Stimulated activated effector memory CD8-positive, alpha-beta T cell treated with anti-CD3 and anti-CD28 coated beads, Interleukin-12 subunit alpha, Interleukin-12 subunit beta, amount 100 ng/mL, for 72 hours (primary cell): Measurements from ENCODE around the gene ZNHIT2.

Experiments used
- ATAC-seq: fragments of 150-1000 bp; cut with Tn5 transposase; 2 replicates; pipeline ENCODE4 v1.10.0; 2021
- DNase-seq, 2 donors: peaks; one replicate each; pipeline ENCODE4 v3.0.0; 2021 to 2022; ENCODE audit warnings: low spot score in 2 of 2
- H3K27ac Mint-ChIP-seq: one replicate; pipeline ENCODE4 v1.8.0; 2022; ENCODE audit warnings: mild to moderate bottlenecking, mixed read lengths
- H3K36me3 Mint-ChIP-seq: one replicate; pipeline ENCODE4 v1.8.0; 2022; ENCODE audit warnings: mild to moderate bottlenecking, mixed read lengths
- H3K4me1 Mint-ChIP-seq: one replicate; pipeline ENCODE4 v1.8.0; 2022; ENCODE audit warnings: mixed read lengths
- H3K4me3 Mint-ChIP-seq: one replicate; pipeline ENCODE4 v1.8.0; 2022; ENCODE audit warnings: mild to moderate bottlenecking, mixed read lengths
- H3K9me3 Mint-ChIP-seq: one replicate; pipeline ENCODE4 v1.8.0; 2022; ENCODE audit warnings: mixed read lengths

ZNHIT2 gene

GRCh38 chr11:65147352-65148075, 30.0 kb upstream of the ZNHIT2 start:
- Mint-ChIP-seq H3K27ac (no peak overlapping the region), H3K4me3 (no peak overlapping the region), H3K4me1 (peaks cover 15% of the 10 kb centered on the region), H3K36me3 (peaks cover 5% of the 10 kb centered on the region), H3K9me3 (no peaks in the 10 kb centered on the region)
- DNase-seq (no peak), ATAC-seq (no peak)

GRCh38 chr11:65141896-65142494, 24.5 kb upstream of the ZNHIT2 start:
- no peak overlapping the region for H3K27ac Mint-ChIP-seq
- H3K36me3 Mint-ChIP-seq, result no peaks in the 10 kb centered on the region
- no peak for DNase-seq
- H3K4me3 Mint-ChIP-seq, result no peak overlapping the region
- no peak for ATAC-seq
- no peaks in the 10 kb centered on the region for H3K9me3 Mint-ChIP-seq
- no peaks in the 10 kb centered on the region for H3K4me1 Mint-ChIP-seq

- peaks cover 46% of the 10 kb centered on the region for H3K4me1 Mint-ChIP-seq
- H3K9me3 Mint-ChIP-seq, result no peaks in the 10 kb centered on the region
- peak overlapping the region; percentile 98 for H3K4me3 Mint-ChIP-seq
- DNase-seq (no peak), ATAC-seq (no peak)
- peak overlapping the region; percentile 100 for H3K27ac Mint-ChIP-seq
- H3K36me3 Mint-ChIP-seq, result peaks cover 47% of the 10 kb centered on the region
Observed at GRCh38 chr11:65136515-65137096, 19.1 kb upstream of the ZNHIT2 start.

- Mint-ChIP-seq H3K4me3 (peak overlapping the region; percentile 98), H3K4me1 (peaks cover 53% of the 10 kb centered on the region)
Observed at GRCh38 chr11:65135633-65136145, 18.2 kb upstream of the ZNHIT2 start.

GRCh38 chr11:65134952-65135632, 17.6 kb upstream of the ZNHIT2 start:
- H3K36me3 Mint-ChIP-seq, result peaks cover 62% of the 10 kb centered on the region
- ATAC-seq, result peak; percentile 91
- H3K9me3 Mint-ChIP-seq, result no peaks in the 10 kb centered on the region
- DNase-seq, result no peak
- H3K4me1 Mint-ChIP-seq, result peaks cover 53% of the 10 kb centered on the region
- peak overlapping the region; percentile 100 for H3K27ac Mint-ChIP-seq
- peak overlapping the region; percentile 98 for H3K4me3 Mint-ChIP-seq

More at GRCh38 chr11:65135633-65136145, 18.2 kb upstream of the ZNHIT2 start:
- H3K36me3 Mint-ChIP-seq, result peaks cover 56% of the 10 kb centered on the region
- H3K9me3 Mint-ChIP-seq, result no peaks in the 10 kb centered on the region
- peak overlapping the region; percentile 100 for H3K27ac Mint-ChIP-seq
- DNase-seq, result no peak
- ATAC-seq, result no peak

GRCh38 chr11:65134240-65134951, 16.9 kb upstream of the ZNHIT2 start, which contains the start of gene SYVN1:
Gene SYVN1 (minus strand): TSS chr11:65134519. CDS start chr11:65133601, 918 bp downstream.
- peak within 1 kb of the TSS; percentile 100 for H3K27ac Mint-ChIP-seq
- peak within 1 kb of the TSS; percentile 98 for H3K4me3 Mint-ChIP-seq
- H3K36me3 Mint-ChIP-seq, result peaks cover 69% of the 10 kb centered on the region
- H3K9me3 Mint-ChIP-seq, result no peaks in the 10 kb centered on the region
- peak; percentile 86 to 95 for DNase-seq
- peaks cover 53% of the 10 kb centered on the region for H3K4me1 Mint-ChIP-seq
- peak; percentile 92 for ATAC-seq

GRCh38 chr11:65133724-65134123, 16.2 kb upstream of the ZNHIT2 start:
- Mint-ChIP-seq H3K4me3 (peak overlapping the region; percentile 98), H3K27ac (peak overlapping the region; percentile 100), H3K4me1 (peaks cover 53% of the 10 kb centered on the region), H3K9me3 (no peaks in the 10 kb centered on the region), H3K36me3 (peaks cover 76% of the 10 kb centered on the region)
- DNase-seq (no peak), ATAC-seq (no peak)

- ATAC-seq (no peak), DNase-seq (no peak)
- peaks cover 53% of the 10 kb centered on the region for H3K4me1 Mint-ChIP-seq
- peak overlapping the region; percentile 98 for H3K4me3 Mint-ChIP-seq
- H3K9me3 Mint-ChIP-seq, result no peaks in the 10 kb centered on the region
- H3K27ac Mint-ChIP-seq, result peak overlapping the region; percentile 100
- peaks cover 81% of the 10 kb centered on the region for H3K36me3 Mint-ChIP-seq
Observed at GRCh38 chr11:65132988-65133700, 15.6 kb upstream of the ZNHIT2 start.

- no peak for DNase-seq
- H3K4me1 Mint-ChIP-seq, result peaks cover 53% of the 10 kb centered on the region
- no peaks in the 10 kb centered on the region for H3K9me3 Mint-ChIP-seq
- peak overlapping the region; percentile 100 for H3K27ac Mint-ChIP-seq
- no peak for ATAC-seq
- peaks cover 89% of the 10 kb centered on the region for H3K36me3 Mint-ChIP-seq
- H3K4me3 Mint-ChIP-seq, result peak overlapping the region; percentile 98
Observed at GRCh38 chr11:65132238-65132987, 14.9 kb upstream of the ZNHIT2 start.

- peaks cover 94% of the 10 kb centered on the region for H3K36me3 Mint-ChIP-seq
- ATAC-seq (no peak), DNase-seq (no peak)
- H3K4me3 Mint-ChIP-seq, result peak overlapping the region; percentile 98
- peaks cover 53% of the 10 kb centered on the region for H3K4me1 Mint-ChIP-seq
- no peaks in the 10 kb centered on the region for H3K9me3 Mint-ChIP-seq
- peak overlapping the region; percentile 100 for H3K27ac Mint-ChIP-seq
Observed at GRCh38 chr11:65131895-65132237, 14.4 kb upstream of the ZNHIT2 start.

GRCh38 chr11:65131417-65131776, 13.9 kb upstream of the ZNHIT2 start:
- no peaks in the 10 kb centered on the region for H3K9me3 Mint-ChIP-seq
- H3K4me1 Mint-ChIP-seq, result peaks cover 49% of the 10 kb centered on the region
- no peak for DNase-seq
- H3K4me3 Mint-ChIP-seq, result no peak overlapping the region
- peaks cover 99% of the 10 kb centered on the region for H3K36me3 Mint-ChIP-seq
- H3K27ac Mint-ChIP-seq, result peak overlapping the region; percentile 43
- no peak for ATAC-seq

- H3K27ac Mint-ChIP-seq, result peak overlapping the region; percentile 43
- H3K36me3 Mint-ChIP-seq, result peaks cover 99% of the 10 kb centered on the region
- ATAC-seq, result no peak
- peaks cover 43% of the 10 kb centered on the region for H3K4me1 Mint-ChIP-seq
- H3K4me3 Mint-ChIP-seq, result no peak overlapping the region
- DNase-seq, result no peak
- H3K9me3 Mint-ChIP-seq, result no peaks in the 10 kb centered on the region
Observed at GRCh38 chr11:65130631-65131416, 13.3 kb upstream of the ZNHIT2 start.
